ENCODE data around the gene FGD6.

- no peak for TF ChIP-seq POLR2A (IDR thresholded peaks at IDR 0.05; ENCODE audit: extremely low read depth, insufficient read length)
- no peak for TF ChIP-seq CTCF (IDR thresholded peaks at IDR 0.05; ENCODE audit: low read depth, low read length)
Observed at GRCh38 chr12:95055057-95055456, 162.2 kb downstream of the FGD6 start.
